Measurements from ENCODE around the gene PRR20A.
"Not testable (repeated sequence)": the region's sequence is repeated elsewhere in the genome, so short reads cannot be mapped to it uniquely, and the experiment has no call there.

GRCh38 chr13:57140235-57140968 lies at the start of gene PRR20A:
- TF ChIP-seq POLR2A (IDR thresholded peaks at IDR 0.05; ENCODE audit: low read depth, low read length); CTCF (conservative IDR thresholded peaks at IDR 0.05; ENCODE audit: low read depth, low read length); RCOR1 (IDR thresholded peaks at IDR 0.05; ENCODE audit: insufficient replicate concordance, low read length); FOS (IDR thresholded peaks at IDR 0.05; ENCODE audit: low read depth, low read length); MAFK (IDR thresholded peaks at IDR 0.05; ENCODE audit: low read depth, low read length); MXI1 (IDR thresholded peaks at IDR 0.05; ENCODE audit: borderline replicate concordance, low read depth, low read length); SMC3 (IDR thresholded peaks at IDR 0.05; ENCODE audit: low read depth, low read length); CEBPB (IDR thresholded peaks at IDR 0.05; ENCODE audit: low read depth, low read length); BHLHE40 (IDR thresholded peaks at IDR 0.05; ENCODE audit: low read depth, low read length); RAD21 (IDR thresholded peaks at IDR 0.05; ENCODE audit: low read length); NFE2L2 (IDR thresholded peaks at IDR 0.05; ENCODE audit: low read depth, low read length); RFX5 (IDR thresholded peaks at IDR 0.05; ENCODE audit: low read depth, low read length): not testable (repeated sequence)

All from IMR-90 (cell line).